Fibroblast of mammary gland (primary cell): Measurements from ENCODE around the gene LHFPL3.
"Not testable (repeated sequence)": the region's sequence is repeated elsewhere in the genome, so short reads cannot be mapped to it uniquely, and the experiment has no call there.

ENCODE experiments used
- DNase-seq: peaks from one replicate; pipeline ENCODE4 v3.0.0-alpha.2; 2010; ENCODE audit warnings: low read depth
- H3K4me3 ChIP-seq: 2 replicates; pipeline ENCODE4 v1.5.1; 2011; ENCODE audit warnings: low read depth, mild to moderate bottlenecking, low read length, moderate library complexity; ENCODE audit not compliant: control insufficient read depth
- TF ChIP-seq, protein P1 (sequence below): conservative IDR thresholded peaks from 2 replicates; pipeline ENCODE4 v1.5.1; 2011; ENCODE audit warnings: low read depth, low read length, inconsistent platforms; ENCODE audit not compliant: control insufficient read depth, insufficient read depth

Gene LHFPL3

DNA sequence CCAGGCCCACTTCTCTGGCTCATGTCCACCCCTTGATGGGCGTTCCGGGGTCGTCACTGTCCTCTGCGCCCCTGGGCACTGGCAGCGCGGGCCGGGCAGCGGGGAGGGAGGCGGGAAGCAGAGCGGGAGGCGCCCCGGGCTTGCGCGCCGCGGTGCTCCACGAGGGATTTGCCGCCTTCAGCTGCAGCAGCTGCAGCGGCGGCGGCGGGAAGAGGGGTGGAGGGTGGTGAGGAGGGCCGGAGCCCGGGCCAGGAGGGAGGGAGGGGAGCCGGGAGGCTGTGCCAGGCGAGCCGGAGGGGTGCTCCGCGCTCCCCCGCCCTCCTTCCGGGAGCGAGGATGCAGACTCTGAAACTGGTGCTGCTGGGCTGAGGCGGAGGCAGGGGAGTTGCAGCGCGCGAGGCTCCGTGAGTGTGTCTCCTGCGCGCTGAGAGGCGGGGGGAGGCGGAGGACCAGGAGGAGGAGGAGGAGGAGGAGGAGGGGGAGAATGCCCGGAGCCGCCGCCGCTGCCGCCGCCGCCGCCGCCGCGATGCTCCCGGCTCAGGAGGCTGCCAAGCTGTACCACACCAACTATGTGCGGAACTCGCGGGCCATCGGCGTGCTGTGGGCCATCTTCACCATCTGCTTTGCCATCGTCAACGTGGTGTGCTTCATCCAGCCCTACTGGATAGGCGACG, at the start of gene LHFPL3:
Gene LHFPL3 (plus strand): TSS at position 308 of the 674 bp plus-strand sequence.
- H3K4me3 ChIP-seq, result no peak within 1 kb of the TSS
- TF ChIP-seq, protein P1, sequence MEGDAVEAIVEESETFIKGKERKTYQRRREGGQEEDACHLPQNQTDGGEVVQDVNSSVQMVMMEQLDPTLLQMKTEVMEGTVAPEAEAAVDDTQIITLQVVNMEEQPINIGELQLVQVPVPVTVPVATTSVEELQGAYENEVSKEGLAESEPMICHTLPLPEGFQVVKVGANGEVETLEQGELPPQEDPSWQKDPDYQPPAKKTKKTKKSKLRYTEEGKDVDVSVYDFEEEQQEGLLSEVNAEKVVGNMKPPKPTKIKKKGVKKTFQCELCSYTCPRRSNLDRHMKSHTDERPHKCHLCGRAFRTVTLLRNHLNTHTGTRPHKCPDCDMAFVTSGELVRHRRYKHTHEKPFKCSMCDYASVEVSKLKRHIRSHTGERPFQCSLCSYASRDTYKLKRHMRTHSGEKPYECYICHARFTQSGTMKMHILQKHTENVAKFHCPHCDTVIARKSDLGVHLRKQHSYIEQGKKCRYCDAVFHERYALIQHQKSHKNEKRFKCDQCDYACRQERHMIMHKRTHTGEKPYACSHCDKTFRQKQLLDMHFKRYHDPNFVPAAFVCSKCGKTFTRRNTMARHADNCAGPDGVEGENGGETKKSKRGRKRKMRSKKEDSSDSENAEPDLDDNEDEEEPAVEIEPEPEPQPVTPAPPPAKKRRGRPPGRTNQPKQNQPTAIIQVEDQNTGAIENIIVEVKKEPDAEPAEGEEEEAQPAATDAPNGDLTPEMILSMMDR, result no peak
- no peak for DNase-seq

GRCh38 chr7:104281685-104282084, 46.7 kb upstream of the LHFPL3 start:
- not testable (repeated sequence) for DNase-seq, H3K4me3 ChIP-seq

GRCh38 chr7:104286839-104287238, 41.6 kb upstream of the LHFPL3 start:
- no peak for DNase-seq
- no peak overlapping the region for H3K4me3 ChIP-seq
- TF ChIP-seq, protein P1, result no peak

GRCh38 chr7:104288137-104288536, 40.3 kb upstream of the LHFPL3 start:
- DNase-seq, result no peak
- no peak overlapping the region for H3K4me3 ChIP-seq
- TF ChIP-seq, protein P1, result no peak

DNA sequence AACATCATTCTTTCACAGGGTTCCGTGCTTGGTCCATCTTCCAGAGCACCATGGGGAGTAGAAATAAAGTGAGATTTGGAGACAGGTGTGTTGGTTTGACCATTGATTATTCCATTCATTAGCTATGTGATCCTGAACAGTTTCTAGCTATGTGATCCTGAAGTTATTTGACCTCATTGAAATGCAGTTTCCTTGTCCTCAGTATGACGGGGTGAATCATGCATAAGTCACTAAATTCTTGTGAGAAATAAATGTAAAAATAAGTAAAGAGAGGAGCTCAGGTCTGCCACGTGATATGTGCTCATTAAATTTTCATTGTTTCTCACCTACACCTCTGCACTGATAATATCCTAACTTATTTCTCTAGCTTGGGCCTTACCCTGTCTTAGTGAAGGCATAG, 34.1 kb upstream of the LHFPL3 start:
- H3K4me3 ChIP-seq, result no peak overlapping the region
- TF ChIP-seq, protein P1, result no peak
- no peak for DNase-seq

DNA sequence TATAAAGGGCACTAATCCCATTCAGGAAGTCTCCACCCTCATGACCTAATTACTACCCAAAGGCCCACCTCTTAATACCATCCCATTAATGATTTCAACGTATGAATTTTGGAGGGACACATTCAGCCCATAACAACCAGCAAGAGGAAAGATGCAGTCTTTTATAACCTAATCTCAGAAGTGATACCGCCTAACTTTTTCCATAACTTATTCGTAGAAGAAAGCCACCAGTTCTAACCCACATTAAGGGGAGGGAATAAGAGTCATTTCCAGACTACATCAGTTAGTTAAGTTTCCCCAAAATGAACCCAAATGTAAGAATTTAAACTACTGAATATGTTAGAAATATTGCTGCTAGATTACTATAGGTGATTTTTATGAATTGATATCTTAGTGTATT, 32.1 kb upstream of the LHFPL3 start:
- TF ChIP-seq, protein P1, result no peak
- DNase-seq, result no peak
- no peak overlapping the region for H3K4me3 ChIP-seq

DNA sequence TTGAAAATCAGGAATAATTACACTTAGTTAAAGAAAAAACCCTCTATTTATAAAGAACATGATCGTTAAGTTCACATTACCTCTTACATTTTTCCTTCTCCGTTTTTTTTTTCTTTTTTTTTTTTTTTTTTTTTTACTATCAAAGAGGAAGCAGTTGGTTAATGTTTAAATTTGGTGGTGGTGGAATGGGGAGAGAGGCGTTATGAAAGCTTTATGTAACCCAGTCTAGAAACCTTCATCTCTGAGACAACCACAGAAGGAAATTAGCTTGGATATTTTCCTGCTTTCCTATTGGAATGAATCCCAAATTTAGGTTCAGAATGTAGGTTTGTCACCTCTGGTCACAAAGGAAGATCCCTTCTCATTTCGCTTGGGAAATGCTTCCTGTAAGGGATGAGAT, 31.5 kb upstream of the LHFPL3 start:
- TF ChIP-seq, protein P1, result no peak
- DNase-seq, result no peak
- no peak overlapping the region for H3K4me3 ChIP-seq
